HCT116 (cell line): ENCODE measurements around the gene ZC3H7A. TPM values are rescaled to one million over a fixed set of nuclear protein-coding genes. Genes with fewer than 3 reads are reported as not detected.

Source experiments
- ATAC-seq: fragments of 200-7000 bp; cut with Tn5 transposase; 2 replicates; pipeline ENCODE4 v1.9.1; 2020; ENCODE audit warnings: mild to moderate bottlenecking, moderate library complexity
- BruUV-seq: library from RNA; stranded (reverse); fragments of 400-500 nt; replicated peaks from 2 replicates; lab custom pipeline; 2021; lab: Mats Ljungman, UMichigan
- CTCF ChIA-PET: fragments of 300-600 bp; sonication (Branson Sonifier 250); formaldehyde crosslinking; loops from one replicate; lab custom pipeline; 2021; ENCODE audit warnings: antibody characterized with exemption; lab: Charles Lee
- POLR2A ChIA-PET: fragments of 300-600, 350-600 bp; sonication (Branson Sonifier 250); formaldehyde crosslinking; loops from one replicate; lab custom pipeline; 2021; ENCODE audit warnings: antibody characterized with exemption; lab: Charles Lee
- RAD21 ChIA-PET, 2 experiments: fragments of 300-600 bp; sonication (Branson Sonifier 250); formaldehyde crosslinking; loops; one replicate each; lab custom pipeline; 2023; ENCODE audit warnings: low total read pairs in 2 of 2; ENCODE audit not compliant: uncharacterized antibody in 2 of 2, unreplicated experiment in 2 of 2, low non-redundant PET in 1 of 2; lab: Charles Lee
- DNase-seq: peaks from one replicate; pipeline ENCODE4 v3.0.0-alpha.2; 2010; ENCODE audit warnings: low read depth, low spot score
- H2AFZ ChIP-seq: fragments of 200-600 bp; shearing (Covaris generic), sonication (generic); 2 replicates; pipeline ENCODE4 v1.6.1; 2017; ENCODE audit warnings: low read depth, mixed run types, mixed read lengths, antibody characterized with exemption, low read length; ENCODE audit not compliant: poor library complexity, severe bottlenecking
- H3K27ac ChIP-seq: 2 replicates; pipeline ENCODE4 v1.5.1; 2012; ENCODE audit warnings: low read depth, low read length
- H3K27me3 ChIP-seq: fragments of 200-600 bp; sonication (generic); 2 replicates; pipeline ENCODE4 v1.6.1; 2016; ENCODE audit warnings: mixed run types, low read length, mixed read lengths; ENCODE audit not compliant: insufficient read depth
- H3K36me3 ChIP-seq, 2 experiments: fragments of 200-500 bp in 1 of 2; fragments of 200-600 bp in 1 of 2; sonication (Bioruptor generic) in 1 of 2; sonication (generic) in 1 of 2; 2 replicates each; pipeline versions ENCODE4 v1.5.1 to v1.6.1; 2014 to 2016; ENCODE audit warnings: low read length in 2 of 2, inconsistent platforms in 1 of 2, mixed read lengths in 1 of 2, mixed run types in 1 of 2; ENCODE audit not compliant: insufficient read depth in 2 of 2, control insufficient read depth in 1 of 2
- H3K4me1 ChIP-seq, 2 experiments: fragments of 200-600 bp in 1 of 2; sonication (generic) in 1 of 2; 2 replicates each; pipeline versions ENCODE4 v1.5.1 to v1.6.1; 2012 to 2017; ENCODE audit warnings: low read length in 2 of 2, inconsistent platforms in 1 of 2, mild to moderate bottlenecking in 1 of 2, mixed read lengths in 1 of 2, mixed run types in 1 of 2, moderate library complexity in 1 of 2; ENCODE audit not compliant: insufficient read depth in 2 of 2, control insufficient read depth in 1 of 2
- H3K4me2 ChIP-seq: fragments of 200-600 bp; sonication (generic); 2 replicates; pipeline ENCODE4 v1.6.1; 2017; ENCODE audit warnings: mixed run types, low read length, mixed read lengths
- H3K4me3 ChIP-seq, 2 experiments: fragments of 200-600 bp in 1 of 2; sonication (generic) in 1 of 2; replicated peaks in 1 of 2; 2 replicates each; pipeline ENCODE4 v1.5.1; 2011 to 2016; ENCODE audit warnings: low read length in 2 of 2, control low read depth in 1 of 2, low read depth in 1 of 2, mild to moderate bottlenecking in 1 of 2, mixed read lengths in 1 of 2, mixed run types in 1 of 2
- H3K79me2 ChIP-seq: fragments of 200-600 bp; sonication (generic); 2 replicates; pipeline ENCODE4 v1.6.1; 2017; ENCODE audit warnings: mild to moderate bottlenecking, mixed run types, low read length, moderate library complexity, mixed read lengths; ENCODE audit not compliant: insufficient read depth
- H3K9ac ChIP-seq: fragments of 200-600 bp; sonication (generic); 2 replicates; pipeline ENCODE4 v1.6.1; 2016; ENCODE audit warnings: low read length, mixed read lengths
- H3K9me2 ChIP-seq: fragments of 200-600 bp; sonication (generic), shearing (Covaris generic); 2 replicates; pipeline ENCODE4 v1.6.1; 2017; ENCODE audit warnings: mixed run types, mild to moderate bottlenecking, moderate library complexity; ENCODE audit not compliant: insufficient read depth
- H3K9me3 ChIP-seq, 2 experiments: fragments of 200-500 bp in 1 of 2; fragments of 200-600 bp in 1 of 2; sonication (Bioruptor generic) in 1 of 2; sonication (generic) in 1 of 2; 2 replicates each; pipeline ENCODE4 v1.6.1; 2014 to 2017; ENCODE audit warnings: low read length in 2 of 2, mixed read lengths in 2 of 2, inconsistent platforms in 1 of 2, low read depth in 1 of 2, mild to moderate bottlenecking in 1 of 2, mixed run types in 1 of 2, moderate library complexity in 1 of 2; ENCODE audit not compliant: control insufficient read depth in 1 of 2, insufficient read depth in 1 of 2
- H4K20me1 ChIP-seq: fragments of 200-600 bp; sonication (generic), shearing (Covaris generic); 2 replicates; pipeline ENCODE4 v1.6.1; 2017; ENCODE audit warnings: mixed run types, mild to moderate bottlenecking, moderate library complexity; ENCODE audit not compliant: insufficient read depth
- CBX3 ChIP-seq: IDR thresholded peaks from 2 replicates; pipeline ENCODE4 v1.6.1; 2012; ENCODE audit warnings: low read depth
- EGR1 ChIP-seq: IDR thresholded peaks from 2 replicates; pipeline ENCODE4 v1.6.1; 2012; ENCODE audit warnings: low read depth
- ELF1 ChIP-seq: IDR thresholded peaks from 2 replicates; pipeline ENCODE4 v1.6.1; 2012; ENCODE audit warnings: low read depth, borderline replicate concordance
- EZH2 ChIP-seq: fragments of 200-600 bp; sonication (generic); IDR thresholded peaks from 2 replicates; pipeline ENCODE4 v1.6.1; 2017; ENCODE audit warnings: antibody characterized with exemption, mixed run types
- JUND ChIP-seq: IDR thresholded peaks from 2 replicates; pipeline ENCODE4 v1.6.1; 2012
- POLR2A ChIP-seq: IDR thresholded peaks from 2 replicates; pipeline ENCODE4 v1.7.0; 2011; ENCODE audit warnings: borderline replicate concordance; ENCODE audit not compliant: insufficient read depth, insufficient read length; ENCODE audit errors: extremely low read depth
- SIN3A ChIP-seq: IDR thresholded peaks from 2 replicates; pipeline ENCODE4 v1.6.1; 2012; ENCODE audit warnings: low read depth
- YY1 ChIP-seq: IDR thresholded peaks from 2 replicates; pipeline ENCODE4 v1.6.1; 2011; ENCODE audit warnings: low read length, low read depth, moderate library complexity, mild to moderate bottlenecking; ENCODE audit not compliant: insufficient replicate concordance; ENCODE audit errors: extremely low read depth
- ZFX ChIP-seq: fragments of 450-650 bp; IDR thresholded peaks from 2 replicates; pipeline ENCODE4 v1.6.1; 2017
- intact Hi-C: fragments of 100-400 bp; cut with micrococcal nuclease; formaldehyde crosslinking; loops from 2 replicates; pipeline ENCODE4 v1.10.0; 2022
- total RNA-seq: library from RNA; stranded (reverse); gene quantifications from one replicate; pipeline ENCODE4 v1.2.1, GENCODE V29; 2021; ENCODE audit not compliant: unreplicated experiment
- TF ChIP-seq, protein P1 (sequence below): IDR thresholded peaks from 2 replicates; pipeline ENCODE4 v1.6.1; 2012
- TF ChIP-seq, protein P2 (sequence below): IDR thresholded peaks from 2 replicates; pipeline ENCODE4 v1.6.1; 2011; ENCODE audit warnings: mild to moderate bottlenecking, low read length, moderate library complexity; ENCODE audit not compliant: insufficient replicate concordance; ENCODE audit errors: extremely low read depth

ZC3H7A gene
- total RNA-seq, 1 experiment from 2014 or later: 33.4 TPM

DNA sequence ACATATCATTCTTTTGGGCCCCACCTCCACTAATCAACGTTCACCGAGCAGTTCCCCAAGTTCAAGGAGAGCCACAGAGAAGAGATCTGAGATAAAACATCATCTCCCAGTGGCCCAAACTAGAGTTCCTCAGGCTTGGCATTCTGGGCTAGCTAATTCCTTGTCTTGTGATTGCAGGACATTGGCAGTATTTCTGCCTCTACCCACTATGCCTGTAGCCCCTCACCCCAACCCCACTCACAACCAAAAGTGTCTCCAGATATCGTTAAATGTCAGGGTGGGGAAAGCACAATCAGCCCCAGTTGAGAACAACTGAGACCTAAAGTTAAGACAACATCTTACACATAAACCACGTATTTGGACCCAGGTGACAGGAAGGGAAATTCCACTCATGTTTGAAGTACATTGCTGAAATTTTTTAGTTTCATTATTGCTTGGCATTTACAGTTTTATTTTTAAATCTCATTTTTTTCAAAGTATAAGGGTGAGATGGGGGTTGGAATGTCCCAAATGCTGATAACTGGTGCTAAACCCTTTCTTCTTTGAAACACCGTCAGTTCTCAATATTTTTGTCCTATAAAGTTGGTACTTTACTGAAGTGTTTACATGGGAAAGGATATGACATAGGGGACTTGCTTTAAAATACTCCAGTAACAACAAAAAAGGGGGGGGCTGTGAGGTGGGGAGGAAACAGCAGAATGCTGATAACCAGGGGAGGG, 13.6 kb downstream of the ZC3H7A start:
- Histone ChIP-seq H3K4me2 (no peak overlapping the region; the same call in 1 of the 2 replicates), H2AFZ (no peak overlapping the region), H3K79me2 (peaks cover 72% of the 10 kb centered on the region), H3K27ac (no peak overlapping the region), H3K27me3 (no peaks in the 10 kb centered on the region), H3K9me2 (no peaks in the 10 kb centered on the region), H3K9me3 (no peaks in the 10 kb centered on the region), H3K9ac (no peak overlapping the region; the same call in 1 of the 2 replicates), H3K4me1 (peaks cover 5 to 11% of the 10 kb centered on the region in 2 experiments; a peak in 3 of 4 replicates), H3K36me3 (peaks cover 3 to 6% of the 10 kb centered on the region in 2 experiments; a peak in 2 of 4 replicates), H3K4me3 (no peak overlapping the region), H4K20me1 (no peaks in the 10 kb centered on the region)
- CTCF ChIA-PET: interaction anchor here (2.0 kb wide), 1 partner anchor 14 kb away, joined by 6 read pairs; the partner anchor contains the start of gene ZC3H7A
- intact Hi-C loops: no loop called here
- BruUV-seq: no TSS peak
- ATAC-seq (no peak), DNase-seq (no peak)
- TF ChIP-seq, protein P1, sequence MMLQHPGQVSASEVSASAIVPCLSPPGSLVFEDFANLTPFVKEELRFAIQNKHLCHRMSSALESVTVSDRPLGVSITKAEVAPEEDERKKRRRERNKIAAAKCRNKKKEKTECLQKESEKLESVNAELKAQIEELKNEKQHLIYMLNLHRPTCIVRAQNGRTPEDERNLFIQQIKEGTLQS: no peak
- TF ChIP-seq ZFX (no peak), SIN3A (no peak), ELF1 (no peak), JUND (no peak), CBX3 (no peak), YY1 (no peak), EGR1 (no peak), EZH2 (no peak), POLR2A (no peak)
- TF ChIP-seq, protein P2, sequence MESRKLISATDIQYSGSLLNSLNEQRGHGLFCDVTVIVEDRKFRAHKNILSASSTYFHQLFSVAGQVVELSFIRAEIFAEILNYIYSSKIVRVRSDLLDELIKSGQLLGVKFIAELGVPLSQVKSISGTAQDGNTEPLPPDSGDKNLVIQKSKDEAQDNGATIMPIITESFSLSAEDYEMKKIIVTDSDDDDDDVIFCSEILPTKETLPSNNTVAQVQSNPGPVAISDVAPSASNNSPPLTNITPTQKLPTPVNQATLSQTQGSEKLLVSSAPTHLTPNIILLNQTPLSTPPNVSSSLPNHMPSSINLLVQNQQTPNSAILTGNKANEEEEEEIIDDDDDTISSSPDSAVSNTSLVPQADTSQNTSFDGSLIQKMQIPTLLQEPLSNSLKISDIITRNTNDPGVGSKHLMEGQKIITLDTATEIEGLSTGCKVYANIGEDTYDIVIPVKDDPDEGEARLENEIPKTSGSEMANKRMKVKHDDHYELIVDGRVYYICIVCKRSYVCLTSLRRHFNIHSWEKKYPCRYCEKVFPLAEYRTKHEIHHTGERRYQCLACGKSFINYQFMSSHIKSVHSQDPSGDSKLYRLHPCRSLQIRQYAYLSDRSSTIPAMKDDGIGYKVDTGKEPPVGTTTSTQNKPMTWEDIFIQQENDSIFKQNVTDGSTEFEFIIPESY: no peak
- RAD21 ChIA-PET: no interaction called here
- POLR2A ChIA-PET: no interaction called here
